T-helper 1 cell (primary cell): ENCODE measurements around the gene DMKN.

Experiments used
- DNase-seq, 5 donors: peaks; one replicate each; pipeline ENCODE4 v3.0.0-alpha.2; 2012 to 2020
- total RNA-seq, 4 donors: gene quantifications; one replicate each; lab custom pipeline; 2026; lab: John Stamatoyannopoulos, UW

Gene DMKN
- total RNA-seq, result 0.15 to 0.54 (median 0.31) reads per million in 4 donors

DNA sequence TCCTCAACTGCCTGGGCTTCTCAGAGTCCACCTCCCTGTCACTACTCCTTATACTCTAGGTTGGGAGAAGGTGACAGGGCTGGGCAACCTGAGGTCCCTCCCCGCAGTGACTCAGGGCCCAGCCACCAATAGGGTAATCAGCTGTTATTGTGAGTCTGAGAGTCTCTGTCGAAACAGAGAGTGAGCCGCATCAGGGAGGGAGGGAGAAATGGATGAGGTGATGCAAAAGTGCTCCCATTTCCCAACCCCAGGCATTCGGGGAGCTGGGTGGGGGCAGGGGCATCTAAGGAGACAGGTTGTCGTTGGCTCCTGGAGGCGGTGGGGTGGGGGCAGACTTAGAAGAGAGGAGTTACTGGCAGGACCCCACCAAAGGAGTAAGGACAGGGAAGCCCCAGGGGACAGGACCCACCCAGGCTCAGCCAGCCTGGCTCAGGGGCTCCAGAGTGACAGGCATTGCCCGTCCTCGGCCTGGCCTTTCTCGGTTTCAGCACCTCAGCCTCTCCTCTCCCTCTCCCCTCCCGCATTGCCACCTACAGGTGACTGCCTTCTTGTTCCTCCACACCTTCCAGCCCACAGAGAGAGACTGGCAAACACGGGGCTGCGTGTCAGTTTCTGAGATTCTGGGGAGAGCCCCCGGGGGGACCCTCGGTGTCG lies at the start of gene DMKN:
Gene DMKN, minus strand, starts transcription at position 22 of the 654 bp plus-strand sequence. CDS start 174 bp downstream, outside the sequence.
- no peak for DNase-seq

DNA sequence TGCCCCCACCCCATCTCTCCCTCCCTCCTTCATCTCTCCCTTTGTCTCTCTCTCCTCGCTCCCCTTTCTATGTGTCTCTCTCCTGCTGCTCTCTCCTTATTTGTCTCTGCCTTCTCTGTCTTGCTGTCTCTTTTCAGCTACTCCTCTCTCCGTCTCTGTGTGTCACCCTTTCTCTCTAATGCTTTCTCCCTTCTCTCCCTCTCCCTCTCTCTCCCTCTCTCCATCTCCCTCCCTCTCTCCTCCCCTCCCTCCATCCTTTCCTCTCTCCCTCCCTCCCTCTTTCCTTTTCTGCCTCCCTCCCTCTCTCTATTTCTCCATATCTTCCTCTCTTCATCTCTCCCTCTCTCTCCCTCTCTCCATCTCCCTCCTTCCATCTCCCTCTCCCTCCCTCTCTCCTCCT lies 49.3 kb upstream of the DMKN start:
- no peak for DNase-seq

GRCh38 chr19:35562336-35562735 lies 48.9 kb upstream of the DMKN start:
- no peak for DNase-seq

DNA sequence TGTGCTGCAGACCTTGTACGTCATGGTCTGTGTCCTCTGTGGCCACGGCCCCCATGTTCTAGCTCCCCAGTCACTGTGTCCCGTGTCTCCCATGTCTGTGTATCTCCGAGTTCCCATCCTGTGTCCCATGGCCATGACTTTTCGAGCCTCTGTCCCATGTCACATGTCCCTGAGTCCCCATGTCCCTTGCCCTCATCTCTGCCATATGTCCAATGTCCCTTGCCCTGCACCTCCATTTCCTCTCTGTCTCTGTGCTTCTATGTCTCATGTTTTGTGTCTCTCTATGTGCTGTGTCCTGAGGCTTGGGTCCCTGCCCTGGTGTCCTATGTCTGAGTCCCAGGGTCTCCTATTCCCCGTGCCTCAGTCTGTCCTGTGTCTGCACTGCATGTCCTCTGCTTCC lies 48.0 kb upstream of the DMKN start:
- DNase-seq, result no peak

DNA sequence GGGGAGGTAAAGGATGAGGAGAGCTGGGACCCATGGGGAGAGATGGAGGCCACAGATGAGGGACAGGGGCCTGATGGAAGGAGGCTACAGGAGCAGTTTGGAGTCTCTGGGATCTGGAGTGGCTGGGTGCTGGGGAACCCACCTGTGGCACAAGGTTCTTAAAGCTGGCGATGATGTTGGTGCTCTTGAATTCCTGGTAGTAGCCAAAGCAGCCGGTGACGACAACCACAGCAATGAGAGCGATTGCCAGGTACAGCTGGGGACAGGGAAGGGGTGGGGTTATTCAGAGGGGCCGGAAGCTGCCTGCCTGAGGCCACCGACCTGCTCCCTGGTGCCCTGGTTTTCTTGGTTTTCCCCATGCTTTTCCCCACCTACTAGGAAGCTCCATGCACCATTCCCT lies 47.2 kb upstream of the DMKN start:
- DNase-seq, result no peak

- no peak for DNase-seq
Observed at GRCh38 chr19:35560271-35560670, 46.8 kb upstream of the DMKN start.

GRCh38 chr19:35559781-35560180 lies 46.3 kb upstream of the DMKN start:
- no peak for DNase-seq

- DNase-seq, result no peak
Observed at GRCh38 chr19:35559281-35559659, 45.8 kb upstream of the DMKN start.

- no peak for DNase-seq
Observed at GRCh38 chr19:35558400-35559280, 45.2 kb upstream of the DMKN start.

DNA sequence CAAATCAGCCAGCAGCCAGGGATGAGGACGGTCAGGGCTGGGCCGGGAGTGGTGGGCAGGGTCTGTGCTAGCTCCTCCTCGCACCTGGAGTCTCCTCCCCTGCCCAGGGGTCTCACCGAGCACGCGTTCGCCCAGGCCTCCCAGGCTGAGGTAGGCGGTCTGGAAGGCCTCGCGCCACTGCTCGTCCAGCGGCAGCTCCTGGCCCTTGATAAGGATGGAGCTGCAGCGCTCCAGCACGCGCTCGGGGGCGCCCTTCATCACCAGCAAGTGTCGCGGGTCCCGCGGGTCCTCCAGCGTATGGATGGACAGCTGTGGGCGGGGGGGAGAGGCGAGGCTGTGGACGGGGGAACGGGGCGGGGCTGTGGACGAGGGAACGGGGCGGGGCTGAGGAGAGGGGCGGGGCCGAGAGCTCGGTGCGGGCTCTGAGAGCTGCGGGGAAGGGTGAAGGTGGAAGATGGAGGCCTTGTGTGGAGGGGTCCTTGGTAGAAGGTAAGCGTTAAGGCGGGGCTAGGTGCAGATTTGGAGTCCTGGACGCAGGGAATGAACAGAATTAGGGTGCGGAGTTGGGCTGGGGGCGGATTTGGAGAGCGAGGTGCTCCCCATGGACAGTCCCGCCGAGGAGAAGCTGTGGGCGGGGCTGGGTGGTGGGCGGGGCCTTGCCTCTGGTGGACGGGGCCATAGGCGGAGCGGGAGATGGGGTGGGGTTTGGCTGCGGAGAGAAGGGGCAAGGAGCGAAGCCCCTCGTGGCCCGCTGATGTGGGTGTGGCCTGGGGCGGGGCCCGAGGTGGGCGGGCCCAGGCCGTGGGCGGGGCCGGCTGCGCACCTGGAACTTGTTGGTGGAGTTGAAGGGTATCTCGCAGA lies 44.3 kb upstream of the DMKN start:
- DNase-seq, result peak; percentile 29 to 48 (median 35)

DNA sequence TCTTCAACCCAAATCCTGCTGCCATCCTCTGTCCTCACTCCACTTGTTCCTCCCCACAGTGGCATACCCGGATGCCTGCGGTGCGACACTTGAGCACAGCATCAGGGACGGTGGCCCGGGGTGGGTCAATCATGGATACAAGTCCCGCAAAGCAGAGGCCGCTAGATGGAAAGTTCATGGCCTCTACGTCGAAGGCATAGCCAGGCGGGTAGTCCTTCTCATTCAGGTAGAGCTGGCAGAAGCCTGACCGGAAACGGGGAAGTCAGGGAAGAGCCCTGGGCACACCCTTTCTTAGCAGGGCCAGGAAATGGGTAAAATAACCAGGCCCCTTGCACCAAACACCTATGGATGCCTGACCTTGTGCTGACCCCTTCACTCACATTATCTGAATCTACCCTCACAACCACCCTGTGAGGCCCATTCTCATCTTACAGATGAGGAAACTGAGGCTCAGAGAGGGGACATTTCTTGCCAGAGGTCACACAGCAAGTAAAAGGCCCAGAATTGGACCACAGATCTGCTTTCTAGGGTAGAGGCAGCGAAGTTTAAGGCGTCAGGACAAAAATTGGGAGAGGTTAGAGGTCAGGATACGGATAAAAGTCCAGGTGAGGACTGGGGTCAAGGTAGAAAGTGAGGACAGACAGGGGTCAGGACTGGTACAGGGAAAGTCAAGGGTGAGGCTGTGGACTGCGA lies 43.5 kb upstream of the DMKN start:
- no peak for DNase-seq

GRCh38 chr19:35556025-35556590 lies 42.7 kb upstream of the DMKN start:
- DNase-seq, result no peak

DNA sequence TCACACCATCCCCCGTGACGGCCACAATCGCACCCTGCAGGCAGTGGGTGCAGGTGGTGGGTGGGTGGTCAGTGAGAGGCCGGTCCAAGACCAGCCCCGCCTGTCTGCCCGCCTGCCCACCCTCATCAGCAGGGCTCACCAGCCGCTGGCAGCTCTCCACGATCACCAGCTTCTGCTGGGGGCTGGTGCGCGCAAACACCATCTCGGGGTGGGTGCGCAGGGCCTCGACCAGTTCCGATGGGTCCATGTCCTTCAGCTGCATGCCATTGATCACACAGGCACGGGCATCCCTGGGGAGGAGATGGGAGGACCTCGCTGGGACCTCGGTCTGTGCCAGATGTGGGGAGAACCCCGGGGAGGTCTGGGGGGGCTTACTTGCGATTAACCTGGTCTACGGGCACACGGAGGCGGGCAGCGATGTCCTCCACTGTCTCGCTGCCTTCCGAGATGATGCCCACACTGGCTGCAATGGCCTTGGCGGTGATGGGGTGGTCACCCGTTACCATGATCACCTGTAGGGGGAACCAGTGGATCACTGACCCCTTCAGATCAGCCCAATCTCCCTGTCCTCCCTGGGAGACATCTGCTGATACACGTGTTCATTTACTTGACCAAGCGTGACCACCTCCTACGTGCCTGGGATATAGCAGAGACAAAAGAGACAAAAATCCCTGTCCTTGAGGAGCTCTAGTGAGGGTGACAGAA lies 42.0 kb upstream of the DMKN start:
- no peak for DNase-seq

DNA sequence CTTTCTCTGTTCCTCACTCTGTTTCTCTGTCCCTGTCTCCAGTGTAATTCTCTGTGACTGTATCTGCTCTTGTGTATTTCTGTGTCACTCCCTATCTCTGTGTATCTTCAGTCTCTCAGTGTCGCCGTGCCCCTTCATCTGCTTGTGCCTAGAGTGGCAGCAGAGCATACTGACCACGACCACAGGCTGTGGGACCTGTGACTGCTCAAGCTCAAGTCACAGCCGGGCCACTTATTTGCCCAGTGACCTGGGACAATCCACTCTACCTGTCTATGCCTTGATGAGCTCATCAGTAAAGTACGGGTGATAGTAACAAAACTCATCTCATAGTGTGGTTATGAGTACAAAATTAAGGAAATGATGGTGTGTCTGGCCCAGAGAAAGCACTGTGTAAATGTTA lies 40.6 kb upstream of the DMKN start:
- no peak for DNase-seq

DNA sequence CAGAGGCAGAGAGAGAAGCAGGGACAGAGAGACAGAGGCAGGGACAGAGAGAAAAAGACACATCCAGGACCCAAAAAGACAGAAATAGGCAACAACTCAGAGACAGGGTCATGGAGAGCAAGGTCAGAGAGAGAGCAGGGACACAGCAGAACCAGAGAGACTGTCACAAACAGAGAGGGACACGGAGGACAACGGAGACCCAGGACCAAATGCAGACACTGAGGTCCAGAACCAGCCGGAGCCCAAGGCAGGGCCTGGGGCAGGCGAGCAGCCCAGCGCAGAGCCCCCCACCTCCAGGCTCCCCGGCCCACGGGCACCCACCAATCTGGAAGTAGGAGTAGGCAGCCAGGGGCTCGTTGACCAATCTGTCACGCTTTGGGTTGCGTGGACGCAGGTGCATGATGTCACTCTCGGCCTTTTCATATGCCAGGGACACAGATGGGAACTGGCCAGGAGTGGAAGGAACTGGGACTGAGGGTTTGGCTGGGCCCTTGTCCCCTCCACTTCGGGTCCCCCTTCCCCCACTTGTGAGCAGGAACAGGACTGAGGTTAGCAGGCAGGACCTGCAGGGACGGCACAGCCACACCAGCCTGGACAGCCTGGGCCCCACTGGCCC lies 40.0 kb upstream of the DMKN start:
- no peak for DNase-seq

GRCh38 chr19:35552534-35553384 lies 39.3 kb upstream of the DMKN start:
- DNase-seq, result no peak

GRCh38 chr19:35551091-35551810 lies 37.8 kb upstream of the DMKN start:
- no peak for DNase-seq

DNA sequence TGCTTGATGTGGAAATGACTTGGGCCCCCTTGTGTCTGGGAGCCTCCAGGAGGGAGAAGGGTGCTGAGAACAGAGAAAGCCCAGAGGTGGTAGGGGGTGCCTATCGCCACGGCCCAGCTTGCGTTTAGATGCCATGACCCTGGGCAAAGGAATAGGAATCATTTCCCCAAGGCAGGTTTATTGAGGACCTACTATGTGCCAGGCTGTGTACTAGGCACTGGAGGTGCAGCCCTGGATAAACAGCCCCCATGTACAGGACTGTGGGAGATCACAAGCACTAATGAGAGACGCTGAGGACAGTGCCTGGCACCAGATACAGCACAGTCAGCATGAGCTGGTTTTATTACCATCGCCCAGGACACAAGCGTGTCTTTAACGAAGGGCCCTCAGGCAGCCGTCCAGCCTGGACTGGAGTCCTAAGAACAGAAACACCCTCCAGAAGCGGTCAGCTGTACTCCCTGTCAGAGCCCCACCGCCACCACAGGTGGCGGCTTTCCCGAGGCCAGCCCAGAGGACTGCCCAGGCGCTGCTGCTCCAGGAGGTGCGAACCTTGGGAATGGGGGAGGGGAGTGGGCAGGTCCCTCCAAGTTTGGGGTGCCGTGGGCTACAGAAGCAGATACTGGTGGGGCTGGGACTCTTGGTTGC lies 36.6 kb upstream of the DMKN start:
- DNase-seq, result no peak
